ENCODE measurements around the gene ZNF24.

ZNF24 gene

DNA sequence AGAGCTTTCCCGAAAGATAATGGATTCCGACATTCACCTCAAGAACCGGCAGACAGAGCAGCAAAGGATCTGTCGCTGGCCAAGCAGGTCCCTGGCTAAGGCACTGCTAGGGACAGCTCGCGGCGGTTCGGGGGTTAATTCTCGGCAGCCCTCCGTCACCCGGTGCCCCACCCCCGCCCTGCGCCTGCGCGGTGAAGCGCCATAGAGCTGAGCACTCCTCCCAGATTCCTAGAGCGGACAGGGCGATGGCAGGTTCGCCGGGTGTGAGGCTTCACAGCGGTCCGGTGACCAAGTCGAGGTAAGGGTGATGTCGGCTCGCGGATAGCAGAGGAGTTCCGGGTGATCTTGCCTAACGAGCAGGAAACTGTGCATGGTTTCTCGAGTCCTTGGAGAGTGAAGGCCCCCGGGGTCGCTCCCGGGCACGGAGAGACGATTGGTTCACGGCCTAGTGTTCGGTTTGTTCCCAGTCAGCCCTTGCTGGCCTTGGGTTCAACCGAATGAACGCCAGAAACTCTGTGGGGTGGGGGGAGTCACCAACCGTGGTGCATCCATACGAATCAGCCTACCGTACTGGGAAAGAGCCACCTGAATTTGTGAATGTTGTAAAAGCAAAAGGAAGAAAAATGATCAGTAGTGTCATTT is 54.0 kb downstream of the ZNF24 start, which contains the start of gene ZSCAN30:
TSS of gene ZSCAN30 (minus strand) at position 136 of the 642 bp plus-strand sequence. CDS start 25,877 bp downstream, outside the sequence.
- peak; percentile 97 for DNase-seq

DNA sequence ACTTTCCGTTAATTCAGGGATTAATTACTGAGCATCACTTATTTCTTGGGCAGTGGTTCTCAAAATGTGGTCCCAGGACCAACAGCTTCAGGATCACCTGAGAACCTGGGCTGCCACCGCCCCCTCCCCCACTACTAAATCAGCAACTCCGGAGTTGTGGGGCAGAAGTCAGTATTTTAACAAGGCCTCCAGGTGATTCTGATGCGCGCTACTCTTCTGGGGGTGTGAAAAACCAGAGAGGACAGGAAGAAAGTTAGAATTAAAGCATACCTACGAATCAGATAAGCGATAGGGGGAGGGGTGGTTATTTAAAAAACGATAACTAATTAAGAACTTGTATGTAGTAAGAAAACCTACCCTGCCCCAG is 54.5 kb downstream of the ZNF24 start:
- DNase-seq, result peak; percentile 63

DNA sequence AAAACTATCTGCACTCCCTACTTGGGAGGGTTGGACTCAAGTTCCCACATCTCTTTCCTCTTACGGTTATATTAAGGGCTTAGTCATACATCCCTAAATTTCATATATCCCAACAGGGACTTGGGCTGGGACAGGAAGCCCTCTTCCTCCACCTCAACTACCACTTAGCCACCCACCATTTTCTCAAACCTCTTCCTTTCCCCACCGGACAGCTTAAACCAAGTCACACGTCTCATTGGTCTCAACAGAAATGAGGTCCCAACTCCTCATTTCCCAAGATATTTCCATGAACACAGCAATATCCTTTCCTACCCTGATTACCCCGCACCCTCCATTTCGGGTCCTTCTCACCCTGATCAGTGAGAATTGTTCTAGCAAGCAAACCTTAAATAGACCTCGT is 54.9 kb downstream of the ZNF24 start:
- no peak for DNase-seq

DNA sequence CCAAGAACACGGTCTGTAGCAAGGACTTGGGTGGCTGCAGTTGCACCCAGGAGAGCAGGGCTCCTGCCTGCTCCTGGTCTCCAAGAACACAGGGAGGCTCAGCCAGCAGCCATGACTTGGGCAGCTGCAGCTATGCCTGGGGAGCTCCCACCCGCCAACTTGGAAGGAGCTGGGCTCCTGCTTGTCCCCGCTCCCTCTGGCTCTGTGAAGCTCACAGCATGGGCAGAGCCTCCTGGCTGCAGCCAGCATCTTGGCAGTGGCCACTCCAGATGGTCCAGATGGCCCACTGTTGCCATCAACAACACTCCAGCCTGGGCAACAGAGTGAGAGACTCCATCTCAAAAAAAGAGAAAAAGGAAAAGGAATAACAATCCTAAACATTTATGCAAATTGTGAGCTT is 59.4 kb downstream of the ZNF24 start:
- DNase-seq, result no peak

DNA sequence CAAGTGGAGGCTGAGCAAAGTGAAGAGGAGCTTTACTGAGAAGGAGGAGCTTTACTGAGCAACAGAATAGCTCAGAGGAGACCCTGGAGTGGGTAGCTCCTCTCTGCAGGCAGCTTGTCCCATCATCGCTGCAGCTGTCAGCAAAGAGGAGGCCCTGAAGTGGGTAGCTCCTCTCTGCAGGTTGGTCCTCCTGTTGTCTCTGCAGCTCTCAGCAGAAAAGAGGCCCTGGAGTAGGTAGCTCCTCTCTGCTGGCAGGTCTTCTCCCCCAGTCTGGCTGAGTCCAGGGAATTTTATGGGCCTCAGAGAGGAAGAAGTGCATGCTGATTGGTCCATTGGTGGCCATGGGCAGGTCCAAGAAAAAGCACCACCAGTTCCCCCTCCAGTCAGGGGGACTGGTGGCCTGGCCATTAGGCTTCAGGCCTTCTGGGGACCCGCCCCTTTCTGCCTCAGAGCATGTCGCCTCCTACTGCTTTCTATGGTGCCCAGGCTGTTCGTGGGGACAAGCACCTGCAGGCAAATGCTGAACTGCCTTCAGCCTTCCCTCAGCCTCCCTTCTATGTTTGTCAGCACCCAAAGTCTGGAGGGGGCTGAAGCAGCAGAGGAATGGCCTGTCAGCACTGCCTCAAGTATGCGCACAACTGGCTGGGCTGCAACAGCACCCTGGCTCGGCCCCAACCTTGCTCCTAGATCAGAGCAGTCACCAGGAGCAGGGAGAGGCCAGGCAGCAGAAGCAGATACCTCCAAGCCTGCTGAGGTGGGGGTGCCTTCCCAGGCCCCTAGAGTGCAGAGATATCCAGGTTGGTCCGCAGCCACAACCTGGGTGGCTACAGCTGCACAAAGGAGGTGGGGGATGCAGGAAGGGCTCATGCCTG is 60.1 kb downstream of the ZNF24 start:
- DNase-seq, result no peak

DNA sequence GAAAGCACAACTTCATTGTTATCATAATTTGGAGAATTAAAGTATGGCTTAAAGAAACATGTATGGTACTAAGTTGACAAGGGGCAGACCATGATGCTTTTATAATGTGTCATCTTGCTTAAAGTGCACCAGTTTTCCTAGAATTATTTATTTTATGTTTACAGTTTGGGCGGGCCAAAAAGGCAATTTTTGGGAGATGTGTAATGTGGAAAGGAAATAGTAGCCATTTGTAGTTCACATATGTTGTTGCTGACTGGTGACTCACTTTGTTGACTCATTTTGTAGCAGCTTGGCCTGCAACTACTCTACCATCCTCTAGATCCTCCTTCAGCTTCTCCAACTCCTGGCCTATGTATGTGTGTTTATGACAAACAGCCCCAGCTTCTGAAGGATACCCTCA is 61.9 kb downstream of the ZNF24 start:
- no peak for DNase-seq
